BJ (cell line): ENCODE results near the gene PDGFC. TPM values are rescaled to one million over a fixed set of nuclear protein-coding genes. Genes with fewer than 3 reads are reported as not detected.

Source experiments
- CTCF ChIA-PET: fragments of 350-600 bp; formaldehyde crosslinking; extraction: SDS; loops from one replicate; lab custom pipeline; 2021; ENCODE audit warnings: antibody characterized with exemption, inconsistent platforms; lab: Yijun Ruan, JAX
- POLR2A ChIA-PET: fragments of 300-600 bp; sonication (Branson Sonifier 250); formaldehyde crosslinking; extraction: SDS; loops from one replicate; lab custom pipeline; 2021; ENCODE audit warnings: antibody characterized with exemption; lab: Charles Lee
- DNase-seq: peaks from one replicate; pipeline ENCODE4 v3.0.0-alpha.2; 2011; ENCODE audit warnings: low read depth
- H3K27me3 ChIP-seq: 2 replicates; pipeline ENCODE4 v1.6.0; 2011; ENCODE audit warnings: low read length; ENCODE audit not compliant: control insufficient read depth, insufficient read depth
- H3K36me3 ChIP-seq: 2 replicates; pipeline ENCODE4 v1.5.1; 2011; ENCODE audit warnings: low read length; ENCODE audit not compliant: control insufficient read depth, insufficient read depth
- H3K4me3 ChIP-seq: 2 replicates; pipeline ENCODE4 v1.5.1; 2011; ENCODE audit warnings: low read depth, mild to moderate bottlenecking, control low read depth, low read length
- CTCF ChIP-seq: IDR thresholded peaks from 2 replicates; pipeline ENCODE4 v1.5.1; 2011; ENCODE audit warnings: low read depth, mild to moderate bottlenecking, control low read depth, inconsistent platforms, low read length, moderate library complexity; ENCODE audit not compliant: insufficient read depth
- polyA plus RNA-seq: library from polyadenylated mRNA; depleted of rRNA; stranded (reverse); fragments of >200 nt; gene quantifications from 2 replicates; pipeline ENCODE4 v1.2.3, GENCODE V29; 2011

Gene PDGFC
- polyA plus RNA-seq, 1 experiment: 22.4 TPM

- no peaks in the 10 kb centered on the region for H3K36me3 ChIP-seq
- TF ChIP-seq CTCF: no peak
- no peaks in the 10 kb centered on the region for H3K27me3 ChIP-seq
- CTCF ChIA-PET: interaction anchor here (1.5 kb wide), 1 partner anchor 9 kb away, joined by 5 read pairs; no protein-coding TSS in a partner anchor
- POLR2A ChIA-PET: no interaction called here
- no peak for DNase-seq
- no peak overlapping the region for H3K4me3 ChIP-seq
These were observed 182.8 kb downstream of the PDGFC start for GRCh38 chr4:156788782-156789181.

- no peak overlapping the region for H3K4me3 ChIP-seq
- no peak for DNase-seq
- POLR2A ChIA-PET: no interaction called here
- no peak for TF ChIP-seq CTCF
- no peaks in the 10 kb centered on the region; the same call in 1 of the 2 replicates for H3K36me3 ChIP-seq
- H3K27me3 ChIP-seq: no peaks in the 10 kb centered on the region
- CTCF ChIA-PET: no interaction called here
These were observed 184.9 kb downstream of the PDGFC start for GRCh38 chr4:156786713-156787112.

DNA sequence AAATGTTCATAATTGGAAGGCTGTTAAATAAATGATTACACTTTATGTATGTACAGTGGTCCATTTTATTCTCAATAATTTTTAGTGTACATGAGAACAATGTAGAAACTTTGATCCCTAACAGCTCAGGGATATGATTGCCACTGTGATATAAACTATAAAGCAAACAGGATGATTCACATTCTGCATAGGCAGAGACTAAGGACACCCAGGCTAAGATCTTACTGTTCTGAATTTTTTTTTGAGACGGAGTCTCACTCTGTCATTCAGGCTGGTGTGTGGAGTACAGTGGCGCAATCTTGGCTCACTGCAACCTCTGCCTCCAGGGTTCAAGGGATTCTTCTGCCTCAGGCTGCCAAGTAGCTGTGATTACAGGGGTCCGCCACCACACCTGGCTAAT is 186.6 kb downstream of the PDGFC start:
- ChIA-PET POLR2A (no interaction called here), CTCF (no interaction called here)
- no peak for TF ChIP-seq CTCF
- Histone ChIP-seq H3K27me3 (no peaks in the 10 kb centered on the region), H3K36me3 (no peaks in the 10 kb centered on the region; the same call in 1 of the 2 replicates), H3K4me3 (no peak overlapping the region)
- no peak for DNase-seq

- TF ChIP-seq CTCF: no peak
- Histone ChIP-seq H3K4me3 (no peak overlapping the region), H3K27me3 (no peaks in the 10 kb centered on the region), H3K36me3 (no peaks in the 10 kb centered on the region; the same call in 1 of the 2 replicates)
- POLR2A ChIA-PET: no interaction called here
- DNase-seq: no peak
- CTCF ChIA-PET: interaction anchor here (0.9 kb wide), 1 partner anchor 11 kb away, joined by 3 read pairs; no protein-coding TSS in a partner anchor
These were observed 187.6 kb downstream of the PDGFC start for GRCh38 chr4:156783966-156784365.

DNA sequence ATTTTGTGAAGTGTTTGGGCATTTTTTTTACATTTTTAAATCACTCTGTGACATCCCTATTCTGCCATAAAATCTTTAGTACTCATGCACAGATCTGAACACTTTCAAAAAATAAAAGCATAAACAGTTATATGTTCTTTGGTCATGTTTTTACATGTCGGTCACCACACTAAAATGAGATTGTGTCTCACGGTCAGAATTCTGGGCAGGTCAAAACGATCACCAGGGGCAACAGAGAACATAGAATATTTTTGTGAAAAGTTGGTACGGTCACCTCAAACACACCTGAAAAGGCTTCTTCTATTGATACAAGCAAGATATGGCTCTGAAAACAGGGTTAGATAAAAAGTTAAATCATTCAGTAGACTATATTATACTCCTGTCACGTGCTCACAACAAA is 189.1 kb downstream of the PDGFC start:
- DNase-seq: no peak
- no peak for TF ChIP-seq CTCF
- H3K27me3 ChIP-seq: no peaks in the 10 kb centered on the region
- POLR2A ChIA-PET: no interaction called here
- CTCF ChIA-PET: no interaction called here
- H3K4me3 ChIP-seq: no peak overlapping the region
- H3K36me3 ChIP-seq: no peaks in the 10 kb centered on the region; the same call in 1 of the 2 replicates
